ENCODE data around the gene DNAH6.

- no peak for TF ChIP-seq CTCF (IDR thresholded peaks at IDR 0.05)
- no peak for TF ChIP-seq ZFX (IDR thresholded peaks at IDR 0.05; ENCODE audit: borderline replicate concordance)
Observed at GRCh38 chr2:84603911-84604310, 87.6 kb downstream of the DNAH6 start.

All from 22Rv1 (cell line).